PFSK-1 (cell line): ENCODE data around the gene ADAMTSL1.

Source experiments
- POLR2AphosphoS5 ChIP-seq: IDR thresholded peaks from 2 replicates; pipeline ENCODE4 v1.6.1; 2012; ENCODE audit warnings: low read depth, mild to moderate bottlenecking, control low read depth, low read length, moderate library complexity
- REST ChIP-seq, 2 experiments: IDR thresholded peaks; 2 replicates each; pipeline versions ENCODE4 v1.6.1 to v1.8.0; 2011 to 2012; ENCODE audit warnings: low read depth in 2 of 2, low read length in 2 of 2, control low read depth in 1 of 2, inconsistent platforms in 1 of 2, mild to moderate bottlenecking in 1 of 2, moderate library complexity in 1 of 2; ENCODE audit not compliant: insufficient read depth in 1 of 2

GRCh38 chr9:18438951-18439350, 35.0 kb upstream of the ADAMTSL1 start:
- TF ChIP-seq POLR2AphosphoS5 = no peak
- no peak for TF ChIP-seq REST (IDR thresholded peaks at IDR 0.05; ENCODE audit: insufficient read depth in 1 of 2, low read depth in 2 of 2, low read length in 2 of 2)
